GM12878 (cell line): ENCODE results near the gene NRG3. TPM values are rescaled to one million over a fixed set of nuclear protein-coding genes. Genes with fewer than 3 reads are reported as not detected.

Experiments
- BACH1 ChIP-seq: fragments of 450-650 bp; IDR thresholded peaks from 2 replicates; pipeline ENCODE4 v1.6.1; 2017; ENCODE audit warnings: mild to moderate bottlenecking, borderline replicate concordance
- BCL11A ChIP-seq: IDR thresholded peaks from 2 replicates; pipeline ENCODE4 v1.6.1; 2011; ENCODE audit warnings: low read depth, low read length
- BMI1 ChIP-seq: fragments of 450-650 bp; IDR thresholded peaks from 2 replicates; pipeline ENCODE4 v1.6.1; 2016; ENCODE audit warnings: mild to moderate bottlenecking, moderate library complexity, borderline replicate concordance
- CHD1 ChIP-seq: IDR thresholded peaks from 2 replicates; pipeline ENCODE4 v1.6.1; 2012; ENCODE audit warnings: low read depth, low read length, improper control_type of control experiment
- CREB1 ChIP-seq: IDR thresholded peaks from 2 replicates; pipeline ENCODE4 v1.6.1; 2012; ENCODE audit warnings: low read depth, mild to moderate bottlenecking, inconsistent platforms
- ESRRA ChIP-seq: IDR thresholded peaks from 2 replicates; pipeline ENCODE4 v1.6.1; 2012; ENCODE audit warnings: mild to moderate bottlenecking, low read length, improper control_type of control experiment
- FOXM1 ChIP-seq: IDR thresholded peaks from 2 replicates; pipeline ENCODE4 v1.6.1; 2012; ENCODE audit warnings: low read depth, mild to moderate bottlenecking, inconsistent platforms, low read length, moderate library complexity
- JUNB ChIP-seq: IDR thresholded peaks from 2 replicates; pipeline ENCODE4 v1.6.1; 2016; ENCODE audit warnings: antibody characterized with exemption, mild to moderate bottlenecking
- MEF2A ChIP-seq: IDR thresholded peaks from 2 replicates; pipeline ENCODE4 v1.6.1; 2011; ENCODE audit warnings: low read depth, mild to moderate bottlenecking, low read length, moderate library complexity; ENCODE audit not compliant: insufficient read depth
- NBN ChIP-seq: fragments of 450-650 bp; IDR thresholded peaks from 2 replicates; pipeline ENCODE4 v1.6.1; 2016
- RELA ChIP-seq: fragments of 450-650 bp; IDR thresholded peaks from 2 replicates; pipeline ENCODE4 v1.8.0; 2014; ENCODE audit warnings: borderline replicate concordance; ENCODE audit not compliant: partially characterized antibody
- polyA plus RNA-seq, 11 experiments: library from polyadenylated mRNA; depleted of rRNA in 4 of 11; unstranded in 6 of 11; stranded (reverse) in 5 of 11; fragments of >200 nt; fragmentation: Nextera tagmentation in 4 of 11; fragmentation: Illumina TruSeq in 1 of 11; extraction: Ambion mirVana in 4 of 11; extraction: Trizol in 1 of 11; gene quantifications; 1 replicate in 1 of 11; 2 replicates in 10 of 11; pipeline versions ENCODE4 v1.2.1 to v1.2.3, GENCODE V29; 2011 to 2016; ENCODE audit warnings: inconsistent platforms in 2 of 11, missing spikeins in 2 of 11, low read depth in 1 of 11
- total RNA-seq, 4 experiments: library from RNA; depleted of rRNA in 3 of 4; stranded (reverse); fragments of >200 nt in 3 of 4; fragmentation: Illumina TruSeq in 1 of 4; extraction: Trizol in 1 of 4; gene quantifications; 2 replicates each; pipeline versions ENCODE4 v1.2.1 to v1.2.3, GENCODE V29; 2013 to 2021
- TF ChIP-seq, protein P1 (sequence below): IDR thresholded peaks from 2 replicates; pipeline ENCODE4 v1.6.1; 2012; ENCODE audit warnings: low read length, inconsistent platforms
- TF ChIP-seq, protein P2 (sequence below): IDR thresholded peaks from 2 replicates; pipeline ENCODE4 v1.6.1; 2012; ENCODE audit warnings: improper control_type of control experiment, low read depth, low read length; ENCODE audit not compliant: insufficient replicate concordance
- TF ChIP-seq, protein P3 (sequence below): fragments of 450-650 bp; IDR thresholded peaks from 2 replicates; pipeline ENCODE4 v1.6.1; 2016; ENCODE audit warnings: mild to moderate bottlenecking, moderate library complexity, borderline replicate concordance
- TF ChIP-seq, protein P4 (sequence below): fragments of 450-650 bp; formaldehyde crosslinking; IDR thresholded peaks from 2 replicates; pipeline ENCODE4 v1.4.0; 2022; ENCODE audit warnings: mild to moderate bottlenecking, moderate library complexity

Gene NRG3
- total and polyA plus RNA-seq, 10 of the 15 experiments (the other 5 are each of a cell fraction or from before 2014, with no cell fraction given): 0.03 to 0.41 (median 0.17) TPM; not detected in 3

DNA sequence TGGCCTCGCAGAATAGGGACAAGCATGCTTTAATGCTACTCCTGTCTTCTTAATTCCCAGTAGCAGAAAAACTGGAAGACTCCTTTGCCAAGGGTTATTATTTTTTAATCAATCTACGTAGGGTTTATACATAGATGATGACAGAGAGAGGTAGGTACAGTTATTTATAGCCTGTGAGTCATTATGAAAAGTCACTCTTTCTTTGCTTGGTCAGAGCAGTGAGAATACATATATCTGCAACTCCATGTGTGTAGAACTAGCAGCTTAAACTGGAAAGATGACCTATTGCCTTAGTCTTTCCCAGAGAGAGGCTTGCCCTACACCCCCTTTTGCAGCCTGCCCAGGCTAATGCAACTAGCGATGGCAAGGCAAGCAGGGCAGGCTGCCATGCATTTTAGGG, 1050.6 kb downstream of the NRG3 start (continued):
- TF ChIP-seq, protein P1, sequence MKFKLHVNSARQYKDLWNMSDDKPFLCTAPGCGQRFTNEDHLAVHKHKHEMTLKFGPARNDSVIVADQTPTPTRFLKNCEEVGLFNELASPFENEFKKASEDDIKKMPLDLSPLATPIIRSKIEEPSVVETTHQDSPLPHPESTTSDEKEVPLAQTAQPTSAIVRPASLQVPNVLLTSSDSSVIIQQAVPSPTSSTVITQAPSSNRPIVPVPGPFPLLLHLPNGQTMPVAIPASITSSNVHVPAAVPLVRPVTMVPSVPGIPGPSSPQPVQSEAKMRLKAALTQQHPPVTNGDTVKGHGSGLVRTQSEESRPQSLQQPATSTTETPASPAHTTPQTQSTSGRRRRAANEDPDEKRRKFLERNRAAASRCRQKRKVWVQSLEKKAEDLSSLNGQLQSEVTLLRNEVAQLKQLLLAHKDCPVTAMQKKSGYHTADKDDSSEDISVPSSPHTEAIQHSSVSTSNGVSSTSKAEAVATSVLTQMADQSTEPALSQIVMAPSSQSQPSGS: peak; percentile 47; the same call in 1 of the 2 replicates
- TF ChIP-seq NBN (no peak), MEF2A (peak; percentile 76; the same call in 1 of the 2 replicates), BMI1 (no peak), BACH1 (no peak), JUNB (peak; percentile 80), RELA (no peak), BCL11A (no peak), FOXM1 (no peak), ESRRA (no peak), CREB1 (peak; percentile 34; the same call in 1 of the 2 replicates), CHD1 (no peak)
- TF ChIP-seq, protein P2, sequence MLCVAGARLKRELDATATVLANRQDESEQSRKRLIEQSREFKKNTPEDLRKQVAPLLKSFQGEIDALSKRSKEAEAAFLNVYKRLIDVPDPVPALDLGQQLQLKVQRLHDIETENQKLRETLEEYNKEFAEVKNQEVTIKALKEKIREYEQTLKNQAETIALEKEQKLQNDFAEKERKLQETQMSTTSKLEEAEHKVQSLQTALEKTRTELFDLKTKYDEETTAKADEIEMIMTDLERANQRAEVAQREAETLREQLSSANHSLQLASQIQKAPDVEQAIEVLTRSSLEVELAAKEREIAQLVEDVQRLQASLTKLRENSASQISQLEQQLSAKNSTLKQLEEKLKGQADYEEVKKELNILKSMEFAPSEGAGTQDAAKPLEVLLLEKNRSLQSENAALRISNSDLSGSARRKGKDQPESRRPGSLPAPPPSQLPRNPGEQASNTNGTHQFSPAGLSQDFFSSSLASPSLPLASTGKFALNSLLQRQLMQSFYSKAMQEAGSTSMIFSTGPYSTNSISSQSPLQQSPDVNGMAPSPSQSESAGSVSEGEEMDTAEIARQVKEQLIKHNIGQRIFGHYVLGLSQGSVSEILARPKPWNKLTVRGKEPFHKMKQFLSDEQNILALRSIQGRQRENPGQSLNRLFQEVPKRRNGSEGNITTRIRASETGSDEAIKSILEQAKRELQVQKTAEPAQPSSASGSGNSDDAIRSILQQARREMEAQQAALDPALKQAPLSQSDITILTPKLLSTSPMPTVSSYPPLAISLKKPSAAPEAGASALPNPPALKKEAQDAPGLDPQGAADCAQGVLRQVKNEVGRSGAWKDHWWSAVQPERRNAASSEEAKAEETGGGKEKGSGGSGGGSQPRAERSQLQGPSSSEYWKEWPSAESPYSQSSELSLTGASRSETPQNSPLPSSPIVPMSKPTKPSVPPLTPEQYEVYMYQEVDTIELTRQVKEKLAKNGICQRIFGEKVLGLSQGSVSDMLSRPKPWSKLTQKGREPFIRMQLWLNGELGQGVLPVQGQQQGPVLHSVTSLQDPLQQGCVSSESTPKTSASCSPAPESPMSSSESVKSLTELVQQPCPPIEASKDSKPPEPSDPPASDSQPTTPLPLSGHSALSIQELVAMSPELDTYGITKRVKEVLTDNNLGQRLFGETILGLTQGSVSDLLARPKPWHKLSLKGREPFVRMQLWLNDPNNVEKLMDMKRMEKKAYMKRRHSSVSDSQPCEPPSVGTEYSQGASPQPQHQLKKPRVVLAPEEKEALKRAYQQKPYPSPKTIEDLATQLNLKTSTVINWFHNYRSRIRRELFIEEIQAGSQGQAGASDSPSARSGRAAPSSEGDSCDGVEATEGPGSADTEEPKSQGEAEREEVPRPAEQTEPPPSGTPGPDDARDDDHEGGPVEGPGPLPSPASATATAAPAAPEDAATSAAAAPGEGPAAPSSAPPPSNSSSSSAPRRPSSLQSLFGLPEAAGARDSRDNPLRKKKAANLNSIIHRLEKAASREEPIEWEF: no peak
- TF ChIP-seq, protein P3, sequence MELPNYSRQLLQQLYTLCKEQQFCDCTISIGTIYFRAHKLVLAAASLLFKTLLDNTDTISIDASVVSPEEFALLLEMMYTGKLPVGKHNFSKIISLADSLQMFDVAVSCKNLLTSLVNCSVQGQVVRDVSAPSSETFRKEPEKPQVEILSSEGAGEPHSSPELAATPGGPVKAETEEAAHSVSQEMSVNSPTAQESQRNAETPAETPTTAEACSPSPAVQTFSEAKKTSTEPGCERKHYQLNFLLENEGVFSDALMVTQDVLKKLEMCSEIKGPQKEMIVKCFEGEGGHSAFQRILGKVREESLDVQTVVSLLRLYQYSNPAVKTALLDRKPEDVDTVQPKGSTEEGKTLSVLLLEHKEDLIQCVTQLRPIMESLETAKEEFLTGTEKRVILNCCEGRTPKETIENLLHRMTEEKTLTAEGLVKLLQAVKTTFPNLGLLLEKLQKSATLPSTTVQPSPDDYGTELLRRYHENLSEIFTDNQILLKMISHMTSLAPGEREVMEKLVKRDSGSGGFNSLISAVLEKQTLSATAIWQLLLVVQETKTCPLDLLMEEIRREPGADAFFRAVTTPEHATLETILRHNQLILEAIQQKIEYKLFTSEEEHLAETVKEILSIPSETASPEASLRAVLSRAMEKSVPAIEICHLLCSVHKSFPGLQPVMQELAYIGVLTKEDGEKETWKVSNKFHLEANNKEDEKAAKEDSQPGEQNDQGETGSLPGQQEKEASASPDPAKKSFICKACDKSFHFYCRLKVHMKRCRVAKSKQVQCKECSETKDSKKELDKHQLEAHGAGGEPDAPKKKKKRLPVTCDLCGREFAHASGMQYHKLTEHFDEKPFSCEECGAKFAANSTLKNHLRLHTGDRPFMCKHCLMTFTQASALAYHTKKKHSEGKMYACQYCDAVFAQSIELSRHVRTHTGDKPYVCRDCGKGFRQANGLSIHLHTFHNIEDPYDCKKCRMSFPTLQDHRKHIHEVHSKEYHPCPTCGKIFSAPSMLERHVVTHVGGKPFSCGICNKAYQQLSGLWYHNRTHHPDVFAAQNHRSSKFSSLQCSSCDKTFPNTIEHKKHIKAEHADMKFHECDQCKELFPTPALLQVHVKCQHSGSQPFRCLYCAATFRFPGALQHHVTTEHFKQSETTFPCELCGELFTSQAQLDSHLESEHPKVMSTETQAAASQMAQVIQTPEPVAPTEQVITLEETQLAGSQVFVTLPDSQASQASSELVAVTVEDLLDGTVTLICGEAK: no peak
- TF ChIP-seq, protein P4, sequence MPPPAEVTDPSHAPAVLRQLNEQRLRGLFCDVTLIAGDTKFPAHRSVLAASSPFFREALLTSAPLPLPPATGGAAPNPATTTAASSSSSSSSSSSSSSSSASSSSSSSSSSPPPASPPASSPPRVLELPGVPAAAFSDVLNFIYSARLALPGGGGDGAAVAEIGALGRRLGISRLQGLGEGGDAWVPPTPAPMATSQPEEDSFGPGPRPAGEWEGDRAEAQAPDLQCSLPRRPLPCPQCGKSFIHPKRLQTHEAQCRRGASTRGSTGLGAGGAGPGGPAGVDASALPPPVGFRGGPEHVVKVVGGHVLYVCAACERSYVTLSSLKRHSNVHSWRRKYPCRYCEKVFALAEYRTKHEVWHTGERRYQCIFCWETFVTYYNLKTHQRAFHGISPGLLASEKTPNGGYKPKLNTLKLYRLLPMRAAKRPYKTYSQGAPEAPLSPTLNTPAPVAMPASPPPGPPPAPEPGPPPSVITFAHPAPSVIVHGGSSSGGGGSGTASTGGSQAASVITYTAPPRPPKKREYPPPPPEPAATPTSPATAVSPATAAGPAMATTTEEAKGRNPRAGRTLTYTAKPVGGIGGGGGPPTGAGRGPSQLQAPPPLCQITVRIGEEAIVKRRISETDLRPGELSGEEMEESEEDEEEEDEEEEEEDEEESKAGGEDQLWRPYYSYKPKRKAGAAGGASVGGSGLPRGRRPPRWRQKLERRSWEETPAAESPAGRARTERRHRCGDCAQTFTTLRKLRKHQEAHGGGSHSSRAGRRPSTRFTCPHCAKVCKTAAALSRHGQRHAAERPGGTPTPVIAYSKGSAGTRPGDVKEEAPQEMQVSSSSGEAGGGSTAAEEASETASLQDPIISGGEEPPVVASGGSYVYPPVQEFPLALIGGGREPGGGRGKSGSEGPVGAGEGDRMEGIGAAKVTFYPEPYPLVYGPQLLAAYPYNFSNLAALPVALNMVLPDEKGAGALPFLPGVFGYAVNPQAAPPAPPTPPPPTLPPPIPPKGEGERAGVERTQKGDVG (CRISPR knock-in tag): no peak
